ENCODE measurements around the gene FAM20B. TPM values are rescaled to one million over a fixed set of nuclear protein-coding genes. Genes with fewer than 3 reads are reported as not detected.

The FAM20B gene
- total RNA-seq, 1 experiment from 2014 or later = 35.4 TPM

DNA sequence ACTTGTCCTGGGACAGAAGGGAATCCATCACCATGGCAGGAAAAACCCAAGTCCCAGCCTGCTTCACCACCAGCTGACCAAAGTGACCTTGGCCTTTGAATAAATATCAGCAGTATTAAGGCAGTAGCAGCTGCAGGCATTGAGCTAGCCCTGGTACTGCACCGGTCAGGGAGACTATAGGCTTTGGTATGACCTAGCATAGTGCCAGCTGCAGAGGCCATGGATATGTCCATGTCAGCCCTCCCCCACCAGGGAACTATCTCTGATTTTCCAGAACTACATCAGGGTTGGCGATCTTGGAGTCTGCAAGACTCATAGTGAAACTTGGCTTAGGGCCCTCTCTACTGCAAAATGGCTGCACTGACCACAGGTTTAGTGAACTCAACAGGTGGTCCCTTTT, 49.2 kb upstream of the FAM20B start:
- no peaks in the 10 kb centered on the region for H3K4me1 ChIP-seq (ENCODE audit: insufficient read depth, low read length)
- H4K91ac ChIP-seq (ENCODE audit: insufficient read length, low read depth, low read length) = no peak overlapping the region
- no peak overlapping the region for H4K5ac ChIP-seq (ENCODE audit: insufficient read length, low read depth, low read length)
- H3K9ac ChIP-seq (ENCODE audit: extremely low read depth, insufficient read length, low read length) = no peak overlapping the region
- H2BK15ac ChIP-seq (ENCODE audit: low read depth, low read length) = no peak overlapping the region
- no peak overlapping the region for H2BK5ac ChIP-seq (ENCODE audit: insufficient read length, low read length)
- DNase-seq = no peak
- H3K4me2 ChIP-seq (ENCODE audit: insufficient read depth, insufficient read length, low read length) = no peak overlapping the region
- no peak overlapping the region for H2AFZ ChIP-seq (ENCODE audit: low read length)
- no peaks in the 10 kb centered on the region for H3K27me3 ChIP-seq (ENCODE audit: insufficient read depth, low read length)
- H3K79me2 ChIP-seq (ENCODE audit: insufficient read depth, low read length) = no peaks in the 10 kb centered on the region
- H3K79me1 ChIP-seq (ENCODE audit: insufficient read depth, low read depth, low read length, poor library complexity, severe bottlenecking) = no peaks in the 10 kb centered on the region
- no peak overlapping the region for H2BK12ac ChIP-seq (ENCODE audit: insufficient read length, low read depth, low read length)
- peaks cover 6 to 12% (median 7%) of the 10 kb centered on the region in 3 experiments for H3K36me3 Mint-ChIP-seq (ENCODE audit: insufficient read depth in 1 of 3, low read depth in 3 of 3)
- H3K9me3 Mint-ChIP-seq = peaks cover 18 to 32% of the 10 kb centered on the region in 2 experiments
- no CpG with 5 or more reads among the region's 2 CpGs for WGBS (ENCODE audit: extremely low coverage, insufficient read length, low lambda C conversion rate)
- no peak overlapping the region for H3K4ac ChIP-seq (ENCODE audit: low read depth, low read length)
- H2BK20ac ChIP-seq (ENCODE audit: low read depth, low read length, poor library complexity, severe bottlenecking) = no peak overlapping the region
- no peak overlapping the region for H3K18ac ChIP-seq (ENCODE audit: insufficient read length, low read depth, low read length)
- no peak overlapping the region for H3K14ac ChIP-seq (ENCODE audit: insufficient read depth, low read length)
- TF ChIP-seq CTCF (conservative IDR thresholded peaks at IDR 0.05) = no peak
- no peaks in the 10 kb centered on the region for H3K9me3 ChIP-seq (ENCODE audit: control insufficient read depth, low read depth, low read length)
- no peak overlapping the region for H2AK5ac ChIP-seq (ENCODE audit: insufficient read length, low read length)
- no peak overlapping the region for H3K27ac Mint-ChIP-seq
- H4K20me1 ChIP-seq (ENCODE audit: control insufficient read depth, insufficient read depth, insufficient read length) = no peaks in the 10 kb centered on the region
- no peak overlapping the region for H3K4me3 Mint-ChIP-seq
- peaks cover 11 to 12% of the 10 kb centered on the region in 2 experiments; a peak in 3 of 4 replicates for H3K4me1 Mint-ChIP-seq
- H3T11ph ChIP-seq (ENCODE audit: low read length) = no peak overlapping the region
- H3K23ac ChIP-seq (ENCODE audit: insufficient read length, low read depth, low read length) = no peak overlapping the region
- no peak overlapping the region for H4K8ac ChIP-seq (replicated peaks; ENCODE audit: insufficient read length, low read depth, low read length)
- H3K23me2 ChIP-seq (ENCODE audit: insufficient read length, low read depth, low read length, poor library complexity, severe bottlenecking) = no peaks in the 10 kb centered on the region
- no peak overlapping the region for H3K27ac ChIP-seq (ENCODE audit: insufficient read length, low read depth, low read length)
- H2BK120ac ChIP-seq (ENCODE audit: low read depth, low read length, poor library complexity, severe bottlenecking) = no peak overlapping the region
- H3K27me3 Mint-ChIP-seq (ENCODE audit: low read depth) = no peaks in the 10 kb centered on the region
- H3K56ac ChIP-seq (ENCODE audit: insufficient read length, low read depth, low read length) = no peak overlapping the region

All from H9 (cell line).